Measurements from ENCODE around the gene MKX.

- TF ChIP-seq CTCF (IDR thresholded peaks at IDR 0.05; ENCODE audit: insufficient read depth, low read length): no peak
- no peak for TF ChIP-seq POLR2AphosphoS5 (IDR thresholded peaks at IDR 0.05; ENCODE audit: low read depth)
Observed at GRCh38 chr10:27784272-27784671, 38.7 kb upstream of the MKX start.

All from HL-60 (cell line).